ENCODE results near the gene BCAP29.
"Not testable (repeated sequence)": the region's sequence is repeated elsewhere in the genome, so short reads cannot be mapped to it uniquely, and the experiment has no call there.

The BCAP29 gene

GRCh38 chr7:107622429-107622828, 42.4 kb downstream of the BCAP29 start:
- DNase-seq (ENCODE audit: low read depth, low spot score): no peak
- no peak overlapping the region for H3K9ac ChIP-seq (ENCODE audit: insufficient read length)
- H3K36me3 ChIP-seq (ENCODE audit: insufficient read depth, low read length): no peaks in the 10 kb centered on the region
- TF ChIP-seq FOXP2 (optimal IDR thresholded peaks at IDR 0.05; ENCODE audit: control extremely low read depth, extremely low read length, insufficient read depth): no peak
- no peak for TF ChIP-seq EZH2 (IDR thresholded peaks at IDR 0.05)
- no peak for TF ChIP-seq POLR2AphosphoS5 (IDR thresholded peaks at IDR 0.05; ENCODE audit: borderline replicate concordance, low read depth, low read length)
- no peaks in the 10 kb centered on the region for H3K9me3 ChIP-seq (ENCODE audit: low read depth, low read length)
- no peak overlapping the region for H3K27ac ChIP-seq
- H3K4me3 ChIP-seq: no peak overlapping the region

- H3K4me3 ChIP-seq: no peak overlapping the region
- no peak for TF ChIP-seq POLR2AphosphoS5 (IDR thresholded peaks at IDR 0.05; ENCODE audit: borderline replicate concordance, low read depth, low read length)
- no peak for TF ChIP-seq EZH2 (IDR thresholded peaks at IDR 0.05)
- TF ChIP-seq FOXP2 (optimal IDR thresholded peaks at IDR 0.05; ENCODE audit: control extremely low read depth, extremely low read length, insufficient read depth): no peak
- H3K9me3 ChIP-seq (ENCODE audit: low read depth, low read length): no peaks in the 10 kb centered on the region
- no peak overlapping the region for H3K9ac ChIP-seq (ENCODE audit: insufficient read length)
- DNase-seq (ENCODE audit: low read depth, low spot score): no peak
- no peak overlapping the region for H3K27ac ChIP-seq
- no peaks in the 10 kb centered on the region for H3K36me3 ChIP-seq (ENCODE audit: insufficient read depth, low read length)
Observed at GRCh38 chr7:107622894-107623293, 42.8 kb downstream of the BCAP29 start.

GRCh38 chr7:107627002-107627401, 47.0 kb downstream of the BCAP29 start:
- DNase-seq (ENCODE audit: low read depth, low spot score): no peak
- H3K27ac ChIP-seq: no peak overlapping the region
- H3K4me3 ChIP-seq: no peak overlapping the region
- no peaks in the 10 kb centered on the region for H3K36me3 ChIP-seq (ENCODE audit: insufficient read depth, low read length)
- H3K9ac ChIP-seq (ENCODE audit: insufficient read length): no peak overlapping the region
- H3K9me3 ChIP-seq (ENCODE audit: low read depth, low read length): no peaks in the 10 kb centered on the region
- no peak for TF ChIP-seq FOXP2 (optimal IDR thresholded peaks at IDR 0.05; ENCODE audit: control extremely low read depth, extremely low read length, insufficient read depth)
- TF ChIP-seq EZH2 (IDR thresholded peaks at IDR 0.05): no peak
- no peak for TF ChIP-seq POLR2AphosphoS5 (IDR thresholded peaks at IDR 0.05; ENCODE audit: borderline replicate concordance, low read depth, low read length)

- Histone ChIP-seq H3K9ac (ENCODE audit: insufficient read length) (no peak overlapping the region), H3K4me3 (no peak overlapping the region), H3K9me3 (ENCODE audit: low read depth, low read length) (no peaks in the 10 kb centered on the region), H3K27ac (no peak overlapping the region), H3K36me3 (ENCODE audit: insufficient read depth, low read length) (no peaks in the 10 kb centered on the region)
- DNase-seq (ENCODE audit: low read depth, low spot score): no peak
- TF ChIP-seq FOXP2 (optimal IDR thresholded peaks at IDR 0.05; ENCODE audit: control extremely low read depth, extremely low read length, insufficient read depth): no peak
- no peak for TF ChIP-seq POLR2AphosphoS5 (IDR thresholded peaks at IDR 0.05; ENCODE audit: borderline replicate concordance, low read depth, low read length)
- no peak for TF ChIP-seq EZH2 (IDR thresholded peaks at IDR 0.05)
Observed at GRCh38 chr7:107628461-107629064, 48.5 kb downstream of the BCAP29 start.

GRCh38 chr7:107630342-107630741, 50.3 kb downstream of the BCAP29 start:
- Histone ChIP-seq H3K9me3 (ENCODE audit: low read depth, low read length) (no peaks in the 10 kb centered on the region), H3K9ac (ENCODE audit: insufficient read length) (no peak overlapping the region), H3K36me3 (ENCODE audit: insufficient read depth, low read length) (no peaks in the 10 kb centered on the region), H3K4me3 (no peak overlapping the region), H3K27ac (no peak overlapping the region)
- no peak for DNase-seq (ENCODE audit: low read depth, low spot score)
- TF ChIP-seq EZH2 (IDR thresholded peaks at IDR 0.05): no peak
- no peak for TF ChIP-seq FOXP2 (optimal IDR thresholded peaks at IDR 0.05; ENCODE audit: control extremely low read depth, extremely low read length, insufficient read depth)
- no peak for TF ChIP-seq POLR2AphosphoS5 (IDR thresholded peaks at IDR 0.05; ENCODE audit: borderline replicate concordance, low read depth, low read length)

GRCh38 chr7:107631588-107632491, 51.8 kb downstream of the BCAP29 start:
- no peak for DNase-seq (ENCODE audit: low read depth, low spot score)
- H3K36me3 ChIP-seq (ENCODE audit: insufficient read depth, low read length): no peaks in the 10 kb centered on the region

GRCh38 chr7:107632492-107632865, 52.4 kb downstream of the BCAP29 start:
- Histone ChIP-seq H3K9me3 (ENCODE audit: low read depth, low read length) (no peaks in the 10 kb centered on the region), H3K9ac (ENCODE audit: insufficient read length) (no peak overlapping the region), H3K27ac (no peak overlapping the region), H3K36me3 (ENCODE audit: insufficient read depth, low read length) (no peaks in the 10 kb centered on the region), H3K4me3 (no peak overlapping the region)
- TF ChIP-seq EZH2 (IDR thresholded peaks at IDR 0.05) (no peak), FOXP2 (optimal IDR thresholded peaks at IDR 0.05; ENCODE audit: control extremely low read depth, extremely low read length, insufficient read depth) (no peak), POLR2AphosphoS5 (IDR thresholded peaks at IDR 0.05; ENCODE audit: borderline replicate concordance, low read depth, low read length) (no peak)
- DNase-seq (ENCODE audit: low read depth, low spot score): no peak

More at GRCh38 chr7:107631588-107632491, 51.8 kb downstream of the BCAP29 start:
- Histone ChIP-seq H3K9me3 (ENCODE audit: low read depth, low read length) (no peaks in the 10 kb centered on the region), H3K9ac (ENCODE audit: insufficient read length) (no peak overlapping the region), H3K4me3 (no peak overlapping the region), H3K27ac (no peak overlapping the region)
- TF ChIP-seq POLR2AphosphoS5 (IDR thresholded peaks at IDR 0.05; ENCODE audit: borderline replicate concordance, low read depth, low read length) (no peak), EZH2 (IDR thresholded peaks at IDR 0.05) (no peak), FOXP2 (optimal IDR thresholded peaks at IDR 0.05; ENCODE audit: control extremely low read depth, extremely low read length, insufficient read depth) (no peak)

- Histone ChIP-seq H3K4me3 (no peak overlapping the region), H3K9ac (ENCODE audit: insufficient read length) (no peak overlapping the region), H3K36me3 (ENCODE audit: insufficient read depth, low read length) (no peaks in the 10 kb centered on the region), H3K9me3 (ENCODE audit: low read depth, low read length) (no peaks in the 10 kb centered on the region), H3K27ac (no peak overlapping the region)
- TF ChIP-seq FOXP2 (optimal IDR thresholded peaks at IDR 0.05; ENCODE audit: control extremely low read depth, extremely low read length, insufficient read depth): no peak
- TF ChIP-seq POLR2AphosphoS5 (IDR thresholded peaks at IDR 0.05; ENCODE audit: borderline replicate concordance, low read depth, low read length): no peak
- no peak for TF ChIP-seq EZH2 (IDR thresholded peaks at IDR 0.05)
- no peak for DNase-seq (ENCODE audit: low read depth, low spot score)
Observed at GRCh38 chr7:107638594-107638993, 58.5 kb downstream of the BCAP29 start.

GRCh38 chr7:107639070-107639469, 59.0 kb downstream of the BCAP29 start:
- not testable (repeated sequence) for H3K9me3 ChIP-seq (ENCODE audit: low read depth, low read length); H3K36me3 ChIP-seq (ENCODE audit: insufficient read depth, low read length); H3K4me3 ChIP-seq; DNase-seq (ENCODE audit: low read depth, low spot score); H3K9ac ChIP-seq (ENCODE audit: insufficient read length); H3K27ac ChIP-seq

All from SK-N-MC (cell line).